Neuronal stem cell (in vitro differentiated cells): Measurements from ENCODE around the gene SPATA12.
"Not testable (repeated sequence)": the region's sequence is repeated elsewhere in the genome, so short reads cannot be mapped to it uniquely, and the experiment has no call there.

Experiments used
- DNase-seq: peaks from one replicate; pipeline ENCODE4 v3.0.0-alpha.2; 2013; ENCODE audit warnings: low spot score
- H2AFZ ChIP-seq: one replicate; pipeline ENCODE4 v1.6.1; 2013; ENCODE audit warnings: mild to moderate bottlenecking, low read length, inconsistent platforms
- H2AK5ac ChIP-seq: 2 replicates; pipeline ENCODE4 v1.6.1; 2013; ENCODE audit warnings: low read depth, mild to moderate bottlenecking, inconsistent platforms, low read length, moderate library complexity, mixed read lengths
- H2BK120ac ChIP-seq: 2 replicates; pipeline ENCODE4 v1.6.1; 2013; ENCODE audit warnings: low read depth, mild to moderate bottlenecking, inconsistent platforms, low read length, moderate library complexity, mixed read lengths
- H2BK12ac ChIP-seq: one replicate; pipeline ENCODE4 v1.6.1; 2013; ENCODE audit warnings: low read length, inconsistent platforms
- H2BK15ac ChIP-seq: 2 replicates; pipeline ENCODE4 v1.6.1; 2013; ENCODE audit warnings: mild to moderate bottlenecking, low read length, inconsistent platforms, mixed read lengths
- H2BK5ac ChIP-seq: one replicate; pipeline ENCODE4 v1.6.1; 2013; ENCODE audit warnings: inconsistent platforms, mild to moderate bottlenecking, low read length, moderate library complexity
- H3K14ac ChIP-seq: one replicate; pipeline ENCODE4 v1.6.1; 2013; ENCODE audit warnings: low read length, inconsistent platforms
- H3K18ac ChIP-seq: 2 replicates; pipeline ENCODE4 v1.6.1; 2013; ENCODE audit warnings: low read length, inconsistent platforms
- H3K23ac ChIP-seq: 2 replicates; pipeline ENCODE4 v1.6.1; 2013; ENCODE audit warnings: low read depth, mild to moderate bottlenecking, mixed read lengths, low read length, inconsistent platforms; ENCODE audit not compliant: poor library complexity
- H3K27ac ChIP-seq: replicated peaks from 3 replicates; pipeline ENCODE4 v1.5.1; 2013; ENCODE audit warnings: low read length, inconsistent platforms
- H3K27me3 ChIP-seq, 3 experiments: 2 replicates each; pipeline ENCODE4 v1.6.1; 2013; ENCODE audit warnings: low read length in 3 of 3, mild to moderate bottlenecking in 2 of 3, inconsistent platforms in 1 of 3, low read depth in 1 of 3, mixed read lengths in 1 of 3, moderate library complexity in 1 of 3; ENCODE audit not compliant: control insufficient read depth in 3 of 3, insufficient read depth in 3 of 3
- H3K36me3 ChIP-seq, 2 donors: replicated peaks in 1 of 2; 2 replicates each; pipeline ENCODE4 v1.6.1; 2013; ENCODE audit warnings: low read length in 2 of 2; ENCODE audit not compliant: control insufficient read depth in 2 of 2, insufficient read depth in 2 of 2
- H3K4ac ChIP-seq: 2 replicates; pipeline ENCODE4 v1.6.1; 2013; ENCODE audit warnings: inconsistent platforms, mild to moderate bottlenecking, low read length, moderate library complexity
- H3K4me1 ChIP-seq, 2 donors: 1 replicate in 1 of 2; 2 replicates in 1 of 2; pipeline ENCODE4 v1.6.1; 2013; ENCODE audit warnings: low read length in 2 of 2, low read depth in 1 of 2; ENCODE audit not compliant: control insufficient read depth in 2 of 2, insufficient read depth in 1 of 2
- H3K4me2 ChIP-seq: one replicate; pipeline ENCODE4 v1.6.1; 2013; ENCODE audit warnings: mild to moderate bottlenecking, low read length, inconsistent platforms; ENCODE audit not compliant: insufficient read depth, poor library complexity, severe bottlenecking
- H3K4me3 ChIP-seq, 2 donors: 2 replicates each; pipeline ENCODE4 v1.5.1; 2013; ENCODE audit warnings: low read length in 2 of 2, mild to moderate bottlenecking in 2 of 2, inconsistent platforms in 1 of 2, moderate library complexity in 1 of 2
- H3K79me1 ChIP-seq: one replicate; pipeline ENCODE4 v1.6.1; 2013; ENCODE audit warnings: low read depth, mild to moderate bottlenecking, inconsistent platforms, low read length, moderate library complexity
- H3K9ac ChIP-seq: one replicate; pipeline ENCODE4 v1.6.1; 2013; ENCODE audit warnings: mild to moderate bottlenecking, low read depth, low read length, inconsistent platforms; ENCODE audit not compliant: poor library complexity
- H3K9me3 ChIP-seq, 2 donors: replicated peaks in 1 of 2; 2 replicates each; pipeline versions ENCODE3 to v1.6.1; 2013; ENCODE audit warnings: low read length in 2 of 2, mild to moderate bottlenecking in 2 of 2, inconsistent platforms in 1 of 2, low read depth in 1 of 2, mixed read lengths in 1 of 2, moderate library complexity in 1 of 2; ENCODE audit not compliant: control insufficient read depth in 2 of 2, insufficient read depth in 1 of 2
- H4K8ac ChIP-seq: one replicate; pipeline ENCODE4 v1.6.1; 2013; ENCODE audit warnings: low read depth, mild to moderate bottlenecking, inconsistent platforms, low read length, moderate library complexity
- H4K91ac ChIP-seq: one replicate; pipeline ENCODE4 v1.6.1; 2013; ENCODE audit warnings: low read length, low read depth, mild to moderate bottlenecking, inconsistent platforms; ENCODE audit not compliant: poor library complexity
- WGBS, 2 donors: extraction: QIAGEN DNeasy Blood & Tissue Kit; methylation state at CpG; one replicate each; pipeline ENCODE4 v1.1.7; 2013; ENCODE audit warnings: missing lambda C conversion rate in 2 of 2, mixed read lengths in 1 of 2; ENCODE audit not compliant: insufficient read length in 2 of 2, insufficient replicate concordance in 1 of 2; ENCODE audit errors: extremely low coverage in 2 of 2; 5-methylcytosine and 5-hydroxymethylcytosine counted together

SPATA12 gene

DNA sequence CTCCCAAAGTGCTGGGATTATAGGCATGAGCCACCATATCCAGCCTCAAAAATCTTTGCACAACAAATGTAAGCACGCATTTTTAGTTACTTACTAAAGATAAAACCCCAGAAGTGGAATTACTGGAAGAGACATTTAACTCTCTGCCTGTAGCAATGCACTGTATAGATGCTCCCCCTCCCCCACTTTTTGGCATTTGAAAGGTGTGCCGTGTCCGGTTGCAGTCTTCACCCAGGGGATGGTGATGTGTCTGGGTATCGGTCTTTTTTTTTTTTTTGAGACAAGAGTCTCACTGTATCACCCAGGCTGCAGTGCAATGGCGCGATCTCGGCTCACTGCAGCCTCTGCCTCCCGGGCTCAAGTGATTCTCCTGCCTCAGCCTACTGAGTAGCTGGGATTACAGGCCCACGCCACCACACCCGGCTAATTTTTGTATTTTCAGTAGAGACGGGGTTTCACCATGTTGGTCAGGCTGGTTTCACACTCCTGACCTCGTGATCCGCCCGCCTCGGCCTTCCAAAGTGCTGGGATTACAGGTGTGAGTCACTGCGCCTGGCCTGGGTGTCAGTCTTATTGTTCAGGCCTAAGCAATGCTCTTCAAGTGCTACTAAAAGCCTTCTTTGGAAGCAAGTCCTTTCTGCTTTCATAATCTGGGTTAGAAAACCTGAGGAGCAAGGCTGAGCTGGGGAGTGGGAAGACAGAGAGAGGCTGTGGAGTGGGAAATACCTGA lies 23.0 kb downstream of the SPATA12 start:
- not testable (repeated sequence) for H4K91ac ChIP-seq, H3K27ac ChIP-seq, H3K36me3 ChIP-seq, H3K18ac ChIP-seq, H3K9me3 ChIP-seq, H3K4me2 ChIP-seq, H2BK120ac ChIP-seq, H2BK15ac ChIP-seq, H3K79me1 ChIP-seq, H2AFZ ChIP-seq, H2BK5ac ChIP-seq, H3K14ac ChIP-seq, H3K4me3 ChIP-seq, H2BK12ac ChIP-seq, H2AK5ac ChIP-seq, H3K4me1 ChIP-seq, H3K9ac ChIP-seq, H3K4ac ChIP-seq, DNase-seq, H4K8ac ChIP-seq, H3K23ac ChIP-seq
- WGBS, 2 donors, result no CpG with 5 or more reads among the region's 16 CpGs
- peaks cover 0 to 22% (median 14%) of the 10 kb centered on the region in 3 experiments for H3K27me3 ChIP-seq

DNA sequence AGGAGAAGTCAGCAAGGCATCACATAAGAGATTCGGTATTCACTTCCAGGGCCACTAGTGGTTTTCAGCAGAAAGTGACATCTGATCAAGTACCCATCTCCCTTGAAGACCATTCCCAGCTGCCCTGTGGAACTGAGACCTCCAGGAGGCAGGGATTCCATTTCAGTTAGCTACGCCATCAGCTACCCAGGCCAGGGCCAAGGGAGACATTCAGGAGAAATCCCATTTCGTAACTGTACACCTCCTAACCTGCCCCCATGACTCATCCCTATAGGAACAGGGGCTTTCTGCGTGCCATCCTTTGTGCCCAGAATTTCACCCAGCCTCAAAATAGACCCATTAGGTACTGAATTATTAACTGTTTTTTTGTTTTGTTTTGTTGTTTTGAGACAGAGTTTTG lies 24.7 kb downstream of the SPATA12 start:
- H2BK12ac ChIP-seq, result no peak overlapping the region
- H3K79me1 ChIP-seq, result no peaks in the 10 kb centered on the region
- H3K4me3 ChIP-seq, result no peak overlapping the region
- H4K8ac ChIP-seq, result no peak overlapping the region
- no peak overlapping the region for H2BK5ac ChIP-seq
- no peak overlapping the region for H3K27ac ChIP-seq
- peaks cover 0 to 2% of the 10 kb centered on the region in 2 donors for H3K4me1 ChIP-seq
- H3K27me3 ChIP-seq, result peaks cover 0 to 7% (median 0%) of the 10 kb centered on the region in 3 experiments
- no peaks in the 10 kb centered on the region for H3K9me3 ChIP-seq
- no peak for DNase-seq
- peaks cover 0 to 3% of the 10 kb centered on the region in 2 donors for H3K36me3 ChIP-seq
- no peak overlapping the region for H2AK5ac ChIP-seq
- no peak overlapping the region for H4K91ac ChIP-seq
- H3K23ac ChIP-seq, result no peak overlapping the region
- no peak overlapping the region for H3K4me2 ChIP-seq
- no CpG with 5 or more reads among the region's 4 CpGs for WGBS, 2 donors
- no peak overlapping the region for H3K18ac ChIP-seq
- no peak overlapping the region for H3K14ac ChIP-seq
- H3K9ac ChIP-seq, result no peak overlapping the region
- no peak overlapping the region for H2BK120ac ChIP-seq
- no peak overlapping the region for H2BK15ac ChIP-seq
- H3K4ac ChIP-seq, result no peak overlapping the region
- no peak overlapping the region for H2AFZ ChIP-seq

- Histone ChIP-seq H3K23ac (no peak overlapping the region), H3K4me1 (peaks cover 0 to 2% of the 10 kb centered on the region in 2 donors), H3K9me3 (no peaks in the 10 kb centered on the region), H3K79me1 (no peaks in the 10 kb centered on the region), H2AK5ac (no peak overlapping the region), H3K9ac (no peak overlapping the region), H2BK120ac (no peak overlapping the region), H3K27me3 (no peaks in the 10 kb centered on the region), H3K18ac (no peak overlapping the region), H2BK12ac (no peak overlapping the region), H4K91ac (no peak overlapping the region), H4K8ac (no peak overlapping the region), H3K27ac (no peak overlapping the region), H3K4me3 (no peak overlapping the region), H3K4me2 (no peak overlapping the region), H2BK15ac (no peak overlapping the region), H2BK5ac (no peak overlapping the region), H3K4ac (no peak overlapping the region), H3K36me3 (peaks cover 0 to 3% of the 10 kb centered on the region in 2 donors), H2AFZ (no peak overlapping the region), H3K14ac (no peak overlapping the region)
- no peak for DNase-seq
Observed at GRCh38 chr3:57086201-57086600, 25.7 kb downstream of the SPATA12 start.

GRCh38 chr3:57087361-57088092 lies 27.1 kb downstream of the SPATA12 start:
- Histone ChIP-seq H4K91ac (no peak overlapping the region), H3K27ac (no peak overlapping the region), H3K4ac (no peak overlapping the region)

More at GRCh38 chr3:57087361-57088092, 27.1 kb downstream of the SPATA12 start:
- H3K4me3 ChIP-seq, result no peak overlapping the region
- no peak overlapping the region for H3K4me2 ChIP-seq
- no peak overlapping the region for H3K23ac ChIP-seq
- H3K9me3 ChIP-seq, result no peaks in the 10 kb centered on the region
- no peaks in the 10 kb centered on the region for H3K79me1 ChIP-seq
- H2AFZ ChIP-seq, result no peak overlapping the region
- H2BK15ac ChIP-seq, result no peak overlapping the region
- H3K4me1 ChIP-seq, result peaks cover 0 to 6% of the 10 kb centered on the region in 2 donors
- no peak for DNase-seq
- peaks cover 0 to 3% of the 10 kb centered on the region in 2 donors for H3K36me3 ChIP-seq
- no peak overlapping the region for H3K9ac ChIP-seq
- H2BK12ac ChIP-seq, result no peak overlapping the region
- no peak overlapping the region for H2AK5ac ChIP-seq
- no peak overlapping the region for H4K8ac ChIP-seq
- H2BK120ac ChIP-seq, result no peak overlapping the region
- no peak overlapping the region for H3K18ac ChIP-seq
- WGBS, 2 donors, result no CpG with 5 or more reads among the region's 1 CpG
- no peak overlapping the region for H3K14ac ChIP-seq
- no peaks in the 10 kb centered on the region for H3K27me3 ChIP-seq
- H2BK5ac ChIP-seq, result no peak overlapping the region
